Effector CD4-positive, alpha-beta T cell (primary cell): ENCODE results near the gene SDHB.

Experiments used
- DNase-seq: peaks from one replicate; pipeline ENCODE4 v3.0.0-alpha.2; 2020

SDHB gene

DNA sequence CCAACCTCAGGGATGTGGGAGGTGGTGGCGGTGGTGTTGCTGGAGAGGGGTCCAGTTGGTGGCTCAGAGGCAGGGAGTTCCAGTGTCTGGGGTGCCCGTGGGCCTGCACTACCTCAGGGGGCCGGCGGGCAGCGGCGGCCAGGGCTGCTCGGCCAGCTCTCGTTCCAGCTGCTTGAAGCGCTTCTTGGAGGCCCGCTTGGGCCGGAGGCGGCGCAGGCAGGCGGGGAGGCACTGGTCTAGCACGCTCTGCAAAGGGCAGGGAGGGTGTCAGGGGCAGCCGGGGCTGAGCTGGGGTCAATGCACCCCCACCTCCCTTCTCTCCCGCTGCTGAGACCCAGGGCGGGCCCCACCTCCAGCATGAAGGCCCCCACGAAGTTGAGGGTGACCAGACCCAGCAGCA is 67.7 kb downstream of the SDHB start:
- no peak for DNase-seq

DNA sequence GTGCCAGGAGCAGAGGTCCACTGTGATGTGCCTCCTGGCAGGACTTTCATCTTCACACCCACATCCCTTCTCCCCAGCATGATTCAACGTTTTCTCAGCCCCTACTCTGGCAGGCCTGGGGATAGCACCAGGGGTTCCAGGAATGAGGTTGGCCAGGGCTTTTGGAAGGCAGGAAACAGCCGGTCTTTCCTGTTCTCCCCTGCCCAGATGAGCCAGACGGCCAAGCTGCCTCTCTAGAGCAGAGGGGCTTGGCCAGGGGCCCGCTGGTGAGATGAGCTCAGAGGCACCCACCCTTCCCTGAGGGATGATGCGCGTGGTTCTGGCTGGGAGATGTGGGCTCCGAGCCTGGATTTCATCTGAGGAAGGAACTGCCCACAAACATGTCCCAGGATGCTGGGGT is 69.1 kb downstream of the SDHB start:
- no peak for DNase-seq

DNA sequence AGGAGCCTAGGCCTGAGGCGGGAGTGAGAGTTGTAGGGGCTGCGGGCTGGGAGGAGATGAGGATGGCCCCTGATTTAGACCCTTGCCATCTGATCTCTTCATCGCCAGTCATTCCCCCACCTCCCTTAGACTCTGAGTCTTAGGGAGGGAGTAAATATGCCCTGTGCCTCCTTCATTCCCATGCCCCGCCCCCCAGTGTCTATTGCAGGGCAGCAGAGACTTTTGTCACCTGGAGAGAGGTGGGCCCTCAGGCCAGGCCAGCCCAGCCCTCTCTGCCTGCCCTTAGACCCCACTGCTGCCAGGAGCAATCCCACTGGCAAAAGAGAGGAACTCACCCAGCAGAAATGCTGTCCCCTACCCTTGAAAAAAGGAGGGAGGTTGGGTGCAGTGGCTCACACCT is 70.2 kb downstream of the SDHB start:
- DNase-seq: no peak

GRCh38 chr1:16982902-16983301 is 70.9 kb downstream of the SDHB start:
- DNase-seq: no peak

DNA sequence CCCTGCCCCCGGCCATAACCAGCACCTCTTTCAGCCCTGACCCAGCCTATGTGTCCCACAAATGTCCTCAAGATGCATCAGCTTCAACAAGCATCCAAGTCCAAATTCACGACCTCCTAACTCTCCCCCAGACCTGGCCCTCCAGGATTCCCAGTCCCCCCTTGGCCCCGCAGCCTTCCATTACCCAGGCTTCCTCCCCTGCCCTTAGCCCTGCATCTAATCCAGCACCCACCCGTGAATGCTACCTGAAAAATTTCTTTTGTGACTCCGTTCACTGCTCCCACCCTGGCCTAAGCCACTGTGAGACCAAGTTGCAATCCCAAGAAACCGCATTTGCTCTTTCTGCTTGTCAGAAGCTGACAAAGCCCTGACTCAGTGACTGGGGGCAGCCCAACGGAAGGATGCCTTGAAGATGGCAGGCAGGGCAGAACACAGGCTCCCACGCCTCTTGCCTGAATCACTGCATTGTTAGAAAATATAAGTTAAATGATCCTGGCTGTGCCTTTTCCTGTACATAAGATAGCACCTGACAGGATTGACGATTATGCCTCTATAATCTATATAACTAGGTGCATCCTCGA is 72.5 kb downstream of the SDHB start:
- no peak for DNase-seq

GRCh38 chr1:16980473-16981268 is 73.2 kb downstream of the SDHB start, which contains the start of gene MFAP2:
Gene MFAP2 (minus strand): TSS chr1:16980620. CDS start chr1:16978273, 2,347 bp downstream.
- DNase-seq: no peak

DNA sequence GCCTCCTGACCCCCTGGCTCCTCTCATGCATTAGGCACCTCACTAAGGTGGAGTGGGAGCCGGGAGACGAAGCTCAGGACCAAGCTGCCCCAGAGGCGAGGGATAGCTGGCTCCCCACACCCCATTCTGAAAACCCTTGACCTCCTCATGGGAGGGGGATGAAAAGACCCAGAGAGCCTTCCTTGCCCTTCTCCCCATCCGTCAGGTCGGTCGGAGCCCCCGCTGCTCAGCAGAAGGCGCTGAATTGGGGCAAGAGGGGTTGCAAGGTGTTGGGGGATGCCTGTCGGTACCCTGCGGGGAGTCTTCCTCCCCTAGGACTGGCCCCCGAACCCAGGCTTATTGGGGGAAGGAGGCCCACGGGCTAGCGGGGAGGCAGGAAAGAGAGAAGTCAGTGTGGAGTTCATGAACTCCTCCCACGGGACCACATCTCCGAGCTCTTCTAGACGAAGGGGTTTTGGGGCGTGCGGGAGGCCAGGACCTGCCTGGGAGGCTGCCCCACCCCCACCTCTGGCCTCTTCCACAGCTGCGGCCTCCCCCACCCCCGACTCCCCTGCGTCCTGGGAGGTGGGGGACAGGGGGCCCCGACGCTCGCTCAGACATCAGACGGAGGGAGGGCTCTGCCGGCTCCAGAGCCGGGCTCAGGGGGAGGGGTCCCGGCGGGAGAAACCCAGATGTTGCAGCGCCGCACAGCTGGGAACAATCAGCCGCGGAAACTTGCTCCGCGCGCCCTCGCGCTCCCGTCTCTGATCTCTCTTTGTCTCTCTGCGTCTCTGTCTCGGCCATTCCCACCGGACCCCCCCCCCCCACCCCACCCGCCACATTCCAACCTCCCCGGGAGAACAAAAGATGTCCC is 74.1 kb downstream of the SDHB start:
- no peak for DNase-seq

DNA sequence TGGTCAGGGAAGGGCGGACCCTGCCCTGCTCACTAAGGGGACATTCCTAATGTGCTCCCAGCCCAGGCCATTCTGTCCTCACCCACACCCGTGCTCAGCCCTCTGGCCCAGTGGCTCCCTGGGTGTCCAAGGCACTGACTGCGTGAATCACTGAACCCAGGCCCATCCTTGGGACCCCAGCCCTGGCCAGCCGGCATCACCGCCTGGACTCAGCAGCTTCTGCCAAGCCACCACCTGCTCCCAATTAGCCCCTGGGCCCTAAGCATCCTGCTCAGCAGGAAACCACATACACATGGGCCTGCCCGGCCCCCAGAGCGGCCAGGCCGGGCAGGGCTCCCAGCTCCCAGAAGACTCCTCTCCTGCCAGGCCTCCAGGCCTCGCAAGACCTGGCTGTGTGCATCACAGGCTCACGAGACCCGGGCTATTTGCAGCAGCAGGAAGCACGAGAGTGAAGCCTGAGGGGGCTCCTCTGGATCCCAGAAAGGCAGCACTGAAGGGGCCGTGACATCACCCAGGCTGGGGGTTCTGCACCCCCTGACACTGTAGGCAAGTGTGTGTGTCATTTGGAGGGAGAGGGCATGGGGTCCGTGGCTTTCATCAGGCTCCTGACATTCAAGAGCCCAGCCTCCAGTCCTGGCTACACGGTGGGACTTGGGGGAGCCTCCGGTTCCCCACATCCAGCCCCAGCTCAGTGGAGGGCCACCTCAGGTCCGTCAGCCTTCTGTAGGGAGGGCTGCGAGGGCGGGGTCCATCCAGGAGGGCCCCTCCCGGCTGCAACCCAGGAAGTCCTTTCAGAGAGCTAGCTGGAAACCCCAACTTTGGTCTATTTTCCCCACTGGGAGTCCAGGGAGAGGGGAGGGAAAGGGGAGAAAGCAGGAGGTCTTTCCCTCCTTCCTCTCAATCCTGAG is 75.0 kb downstream of the SDHB start:
- DNase-seq: no peak

- no peak for DNase-seq
Observed at GRCh38 chr1:16978139-16978538, 75.7 kb downstream of the SDHB start.

DNA sequence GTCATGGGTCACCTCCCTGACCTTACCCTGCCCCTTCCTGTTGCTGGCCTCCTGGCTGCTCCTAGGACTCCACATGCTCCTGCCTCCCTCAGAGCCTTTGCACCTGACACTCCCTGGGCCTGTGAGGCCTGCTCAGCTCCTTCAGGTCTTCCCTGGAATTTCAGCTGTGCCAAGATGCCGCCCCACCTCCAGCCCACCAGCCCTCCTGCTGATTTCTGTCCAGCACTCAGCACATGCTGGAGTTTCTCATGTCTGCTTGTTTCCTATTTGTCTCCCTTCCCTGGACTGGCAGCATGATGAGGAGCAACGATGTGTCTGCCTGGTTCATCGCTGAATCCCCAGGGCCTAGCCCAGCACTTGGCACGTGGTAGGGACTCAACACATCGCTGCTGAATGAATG is 76.5 kb downstream of the SDHB start:
- no peak for DNase-seq

- no peak for DNase-seq
Observed at GRCh38 chr1:16976966-16977365, 76.9 kb downstream of the SDHB start.

- no peak for DNase-seq
Observed at GRCh38 chr1:16975838-16976237, 78.0 kb downstream of the SDHB start.

DNA sequence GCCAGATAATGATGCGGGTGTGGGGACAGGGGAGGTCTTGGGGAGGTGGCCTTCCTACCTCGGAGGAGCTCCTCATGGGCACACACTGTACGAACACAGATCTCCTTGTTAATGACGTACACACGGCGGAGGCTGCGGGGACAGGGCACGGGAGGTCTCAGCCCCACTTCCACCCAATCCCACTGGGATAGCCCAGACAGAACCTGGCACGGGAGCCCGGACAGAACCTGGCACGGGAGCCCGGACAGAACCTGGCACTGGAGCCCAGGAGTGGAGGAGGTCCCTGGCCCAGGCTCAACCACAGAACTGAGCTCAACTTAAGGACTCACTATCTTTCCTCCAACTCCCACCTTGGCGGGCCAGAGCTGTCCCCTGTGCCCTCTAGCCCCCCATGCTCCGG is 78.6 kb downstream of the SDHB start:
- DNase-seq: no peak

- DNase-seq: no peak
Observed at GRCh38 chr1:16973215-16973614, 80.6 kb downstream of the SDHB start.

GRCh38 chr1:16972189-16972895 is 81.5 kb downstream of the SDHB start:
- DNase-seq: no peak

DNA sequence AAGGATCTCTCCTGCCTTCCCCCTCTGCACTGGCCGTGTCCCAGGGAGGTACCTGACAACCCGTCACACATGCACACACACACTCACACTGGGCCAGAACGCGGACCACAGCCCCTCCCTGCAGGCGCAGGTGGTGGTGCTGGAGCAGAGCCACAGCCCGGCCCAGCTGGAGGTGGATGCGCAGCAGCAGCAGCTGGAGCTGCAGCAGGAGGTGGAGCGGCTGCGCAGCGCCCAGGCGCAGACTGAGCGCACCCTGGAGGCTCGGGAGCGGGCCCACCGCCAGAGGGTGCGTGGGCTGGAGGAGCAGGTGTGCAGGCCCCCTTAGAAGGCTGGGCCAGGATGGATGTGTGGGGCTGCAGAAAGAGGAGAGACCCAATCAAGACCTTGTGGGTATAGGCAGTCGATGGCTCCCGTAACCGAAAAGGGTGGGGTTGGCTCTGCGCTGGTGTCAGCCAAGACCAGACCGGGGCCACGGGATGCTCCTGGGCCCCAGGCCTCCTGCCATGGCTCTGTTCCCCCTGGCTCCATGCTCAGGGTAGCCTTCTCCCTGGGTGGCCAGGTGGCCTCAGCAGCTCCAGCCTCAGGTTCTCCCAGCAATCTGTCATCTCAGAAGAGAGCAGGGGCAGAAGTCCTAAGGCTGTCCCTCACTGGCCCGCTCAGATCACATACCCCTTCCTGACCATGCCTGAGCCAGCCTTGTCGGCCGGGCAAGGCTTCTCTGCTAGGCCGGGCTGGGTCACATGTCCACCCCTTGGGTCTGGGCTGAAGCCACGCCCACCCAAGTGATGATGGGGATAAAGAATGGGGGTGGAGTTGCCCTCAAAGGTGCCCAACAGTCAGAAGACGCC is 82.3 kb downstream of the SDHB start:
- DNase-seq: no peak

DNA sequence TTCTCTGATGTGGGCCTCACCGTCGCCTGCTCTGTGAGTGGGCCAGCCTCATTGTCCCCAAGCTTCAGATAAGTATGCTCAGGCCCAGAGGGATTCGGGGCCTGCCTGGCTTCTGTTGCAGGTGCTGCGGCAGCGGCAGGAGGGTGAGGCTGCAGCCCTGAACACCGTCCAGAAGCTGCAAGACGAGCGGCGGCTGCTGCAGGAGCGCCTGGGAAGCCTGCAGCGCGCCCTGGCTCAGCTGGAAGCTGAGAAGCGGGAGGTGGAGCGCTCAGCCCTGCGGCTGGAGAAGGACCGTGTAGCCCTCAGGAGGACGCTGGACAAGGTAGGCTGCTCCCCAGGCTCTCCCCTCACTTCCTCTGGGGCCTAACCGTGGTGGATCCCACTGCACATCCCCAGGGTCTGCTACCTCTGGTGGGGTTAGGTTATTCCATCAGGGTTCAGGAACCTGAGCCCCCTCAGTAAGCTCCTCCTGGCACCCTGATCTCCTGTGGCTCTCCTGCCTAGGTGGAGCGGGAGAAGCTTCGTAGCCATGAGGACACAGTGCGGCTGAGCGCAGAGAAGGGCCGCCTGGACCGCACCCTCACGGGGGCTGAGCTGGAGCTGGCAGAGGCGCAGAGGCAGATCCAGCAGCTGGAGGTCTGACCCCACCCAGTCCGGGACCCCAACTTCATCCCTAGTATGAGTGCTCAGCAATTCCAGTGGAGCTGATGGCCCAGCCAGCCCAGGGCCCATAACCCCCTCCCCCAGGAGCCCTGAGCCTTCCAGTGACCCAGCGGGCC is 83.5 kb downstream of the SDHB start:
- no peak for DNase-seq

DNA sequence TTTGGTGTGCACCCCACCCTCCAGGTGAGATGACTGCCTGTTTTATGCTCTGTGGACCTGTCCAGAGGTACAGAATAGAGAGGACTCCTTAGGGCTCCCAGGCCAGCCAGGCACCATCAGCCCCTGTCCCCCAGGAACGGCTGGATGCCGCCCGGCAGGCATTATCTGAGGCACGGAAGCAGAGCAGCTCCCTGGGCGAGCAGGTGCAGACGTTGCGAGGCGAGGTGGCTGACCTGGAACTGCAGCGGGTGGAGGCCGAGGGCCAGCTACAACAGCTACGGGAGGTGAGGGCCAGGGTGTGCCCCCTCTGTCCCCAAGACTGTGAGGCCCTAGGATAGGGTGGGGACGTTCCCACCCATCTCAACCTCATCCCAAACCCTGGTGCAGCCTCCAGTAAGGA is 84.2 kb downstream of the SDHB start:
- DNase-seq: no peak

DNA sequence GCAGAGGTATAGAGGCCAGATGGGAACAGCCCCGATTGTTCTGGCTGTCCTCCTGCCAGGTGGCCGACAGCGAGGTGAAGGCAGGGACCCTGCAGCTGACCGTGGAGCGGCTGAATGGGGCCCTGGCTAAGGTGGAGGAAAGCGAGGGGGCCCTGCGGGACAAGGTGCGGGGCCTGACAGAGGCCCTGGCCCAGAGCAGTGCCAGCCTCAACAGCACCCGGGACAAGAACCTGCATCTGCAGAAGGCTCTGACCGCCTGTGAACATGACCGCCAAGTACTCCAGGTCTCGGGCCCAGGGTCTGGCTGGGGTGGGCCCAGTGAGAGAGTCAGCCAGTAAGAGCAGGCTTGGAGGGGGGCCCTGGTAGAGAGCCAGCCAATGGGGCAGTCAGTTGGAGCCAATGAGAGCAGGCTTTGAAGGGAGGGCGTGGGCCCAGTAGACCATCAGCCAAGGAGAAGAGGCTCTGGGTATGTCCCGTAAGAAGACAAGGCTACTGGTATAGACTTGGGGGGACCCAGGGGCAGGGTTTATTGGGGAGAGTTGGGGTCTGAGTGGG is 84.7 kb downstream of the SDHB start:
- DNase-seq: no peak
